Neural cell (in vitro differentiated cells): ENCODE results near the gene GUCY2C. TPM values are rescaled to one million over a fixed set of nuclear protein-coding genes. Genes with fewer than 3 reads are reported as not detected.

Experiments
- H2AFZ ChIP-seq: fragments of 200-600, 300-800 bp; sonication (generic), shearing (Covaris generic); 2 replicates; pipeline ENCODE4 v1.6.0; 2014; ENCODE audit warnings: low read depth, mild to moderate bottlenecking, antibody characterized with exemption, low read length, moderate library complexity
- H3F3A ChIP-seq: fragments of 200-600 bp; shearing (Covaris generic); 2 replicates; pipeline ENCODE4 v1.6.1; 2016; ENCODE audit warnings: mild to moderate bottlenecking, moderate library complexity, mixed read lengths, antibody characterized with exemption, low read length; ENCODE audit not compliant: insufficient read depth, poor library complexity, severe bottlenecking
- H3K27ac ChIP-seq: fragments of 200-600, 300-800 bp; sonication (generic), shearing (Covaris generic); 2 replicates; pipeline ENCODE4 v1.5.1; 2014; ENCODE audit warnings: mild to moderate bottlenecking, low read length, moderate library complexity
- H3K27me3 ChIP-seq: fragments of 300-800, 200-600 bp; sonication (generic), shearing (Covaris generic); 2 replicates; pipeline ENCODE4 v1.6.0; 2014; ENCODE audit warnings: mild to moderate bottlenecking, low read depth, low read length, moderate library complexity; ENCODE audit not compliant: insufficient read depth
- H3K36me3 ChIP-seq: fragments of 300-800, 200-600 bp; sonication (generic), shearing (Covaris generic); 2 replicates; pipeline ENCODE4 v1.5.1; 2014; ENCODE audit warnings: mild to moderate bottlenecking, antibody characterized with exemption, low read length, moderate library complexity; ENCODE audit not compliant: insufficient read depth
- H3K4me2 ChIP-seq: fragments of 300-800, 200-600 bp; sonication (generic), shearing (Covaris generic); 2 replicates; pipeline ENCODE4 v1.6.0; 2014; ENCODE audit warnings: mild to moderate bottlenecking, low read length
- H3K4me3 ChIP-seq: fragments of 300-800, 200-600 bp; sonication (generic), shearing (Covaris generic); 2 replicates; pipeline ENCODE4 v1.5.1; 2014; ENCODE audit warnings: mild to moderate bottlenecking, low read length, moderate library complexity
- H3K79me2 ChIP-seq: fragments of 200-600 bp; shearing (Covaris generic); replicated peaks from 2 replicates; pipeline ENCODE4 v1.6.0; 2014; ENCODE audit warnings: mild to moderate bottlenecking, low read length, moderate library complexity; ENCODE audit not compliant: insufficient read depth
- H3K9ac ChIP-seq: fragments of 300-800, 200-600 bp; sonication (generic), shearing (Covaris generic); 2 replicates; pipeline ENCODE4 v1.6.1; 2016; ENCODE audit warnings: mild to moderate bottlenecking, low read length, mixed read lengths
- H3K9me2 ChIP-seq: fragments of 200-600 bp; shearing (Covaris generic); 2 replicates; pipeline ENCODE4 v1.6.1; 2016; ENCODE audit warnings: mild to moderate bottlenecking, low read length, mixed read lengths; ENCODE audit not compliant: insufficient read depth
- H3K9me3 ChIP-seq: fragments of 200-600, 300-800 bp; sonication (generic), shearing (Covaris generic); 2 replicates; pipeline ENCODE4 v1.6.1; 2016; ENCODE audit warnings: mild to moderate bottlenecking, mixed run types, low read length, moderate library complexity, mixed read lengths
- H4K20me1 ChIP-seq: fragments of 200-600 bp; shearing (Covaris generic); 2 replicates; pipeline ENCODE4 v1.6.1; 2016; ENCODE audit warnings: mild to moderate bottlenecking, mixed run types; ENCODE audit not compliant: insufficient read depth
- CTCF ChIP-seq: fragments of 450-650 bp; IDR thresholded peaks from 2 replicates; pipeline ENCODE4 v1.5.1; 2014; ENCODE audit warnings: antibody characterized with exemption, mild to moderate bottlenecking, moderate library complexity; ENCODE audit not compliant: poor library complexity, severe bottlenecking
- EP300 ChIP-seq: fragments of 450-650 bp; conservative IDR thresholded peaks from 2 replicates; pipeline ENCODE4 v1.6.1; 2014; ENCODE audit warnings: antibody characterized with exemption, mild to moderate bottlenecking, moderate library complexity; ENCODE audit not compliant: poor library complexity, severe bottlenecking
- EZH2 ChIP-seq: fragments of 200-600, 300-800 bp; shearing (Covaris generic), sonication (generic); IDR thresholded peaks from 2 replicates; pipeline ENCODE4 v1.6.1; 2014; ENCODE audit warnings: antibody characterized with exemption, low read length, borderline replicate concordance, mild to moderate bottlenecking; ENCODE audit not compliant: insufficient read depth, poor library complexity, severe bottlenecking
- MXI1 ChIP-seq: fragments of 450-650 bp; conservative IDR thresholded peaks from 2 replicates; pipeline ENCODE4 v1.6.1; 2014; ENCODE audit warnings: antibody characterized with exemption, mild to moderate bottlenecking; ENCODE audit not compliant: poor library complexity, severe bottlenecking
- POLR2AphosphoS5 ChIP-seq: IDR thresholded peaks from 2 replicates; pipeline ENCODE4 v1.6.1; 2012
- RAD21 ChIP-seq: fragments of 450-650 bp; conservative IDR thresholded peaks from 2 replicates; pipeline ENCODE4 v1.6.1; 2014; ENCODE audit warnings: antibody characterized with exemption, mild to moderate bottlenecking, moderate library complexity
- REST ChIP-seq: IDR thresholded peaks from 2 replicates; pipeline ENCODE4 v1.6.1; 2012; ENCODE audit warnings: borderline replicate concordance
- SMC3 ChIP-seq: fragments of 450-650 bp; conservative IDR thresholded peaks from 2 replicates; pipeline ENCODE4 v1.6.1; 2014; ENCODE audit warnings: antibody characterized with exemption, mild to moderate bottlenecking, moderate library complexity; ENCODE audit not compliant: poor library complexity
- TAF1 ChIP-seq: IDR thresholded peaks from 2 replicates; pipeline ENCODE4 v1.6.1; 2012; ENCODE audit warnings: low read depth
- polyA plus RNA-seq: library from polyadenylated mRNA; depleted of rRNA; stranded (reverse); fragments of >200 nt; gene quantifications from 2 replicates; pipeline ENCODE4 v1.2.3, GENCODE V29; 2014

GUCY2C gene
- polyA plus RNA-seq, 1 donor from 2014 or later, result not detected

- no peaks in the 10 kb centered on the region for H3K27me3 ChIP-seq
- TF ChIP-seq RAD21, result no peak
- TF ChIP-seq POLR2AphosphoS5, result no peak
- TF ChIP-seq SMC3, result no peak
- TF ChIP-seq EZH2, result no peak
- no peak for TF ChIP-seq EP300
- TF ChIP-seq CTCF, result no peak
- no peak for TF ChIP-seq TAF1
- TF ChIP-seq MXI1, result no peak
- TF ChIP-seq REST, result no peak
- H3K9me3 ChIP-seq, result no peaks in the 10 kb centered on the region
- no peak overlapping the region for H3K4me2 ChIP-seq
- no peaks in the 10 kb centered on the region for H3K79me2 ChIP-seq
- H3K36me3 ChIP-seq, result no peaks in the 10 kb centered on the region
- no peak overlapping the region for H3K4me3 ChIP-seq
- no peak overlapping the region for H3K9ac ChIP-seq
- H3K9me2 ChIP-seq, result no peaks in the 10 kb centered on the region
- no peak overlapping the region for H2AFZ ChIP-seq
- no peaks in the 10 kb centered on the region for H4K20me1 ChIP-seq
- H3K27ac ChIP-seq, result no peak overlapping the region
- no peaks in the 10 kb centered on the region for H3F3A ChIP-seq
Measured at GRCh38 chr12:14691560-14691959, 4.8 kb downstream of the GUCY2C start.

- H3K9me3 ChIP-seq, result no peaks in the 10 kb centered on the region
- no peaks in the 10 kb centered on the region for H3K27me3 ChIP-seq
- H3K9ac ChIP-seq, result no peak overlapping the region
- H4K20me1 ChIP-seq, result no peaks in the 10 kb centered on the region
- no peaks in the 10 kb centered on the region for H3K9me2 ChIP-seq
- no peaks in the 10 kb centered on the region for H3F3A ChIP-seq
- H3K36me3 ChIP-seq, result no peaks in the 10 kb centered on the region
- no peak overlapping the region for H3K27ac ChIP-seq
- H2AFZ ChIP-seq, result no peak overlapping the region
- H3K79me2 ChIP-seq, result no peaks in the 10 kb centered on the region
- no peak overlapping the region for H3K4me2 ChIP-seq
- no peak overlapping the region for H3K4me3 ChIP-seq
- TF ChIP-seq POLR2AphosphoS5, result no peak
- TF ChIP-seq SMC3, result no peak
- TF ChIP-seq RAD21, result no peak
- TF ChIP-seq REST, result no peak
- no peak for TF ChIP-seq EP300
- TF ChIP-seq CTCF, result no peak
- TF ChIP-seq MXI1, result no peak
Measured at GRCh38 chr12:14689996-14690395, 6.4 kb downstream of the GUCY2C start.
